Measurements from ENCODE around the gene LDLRAD3.
"Not testable (repeated sequence)": the region's sequence is repeated elsewhere in the genome, so short reads cannot be mapped to it uniquely, and the experiment has no call there.

LDLRAD3 gene

DNA sequence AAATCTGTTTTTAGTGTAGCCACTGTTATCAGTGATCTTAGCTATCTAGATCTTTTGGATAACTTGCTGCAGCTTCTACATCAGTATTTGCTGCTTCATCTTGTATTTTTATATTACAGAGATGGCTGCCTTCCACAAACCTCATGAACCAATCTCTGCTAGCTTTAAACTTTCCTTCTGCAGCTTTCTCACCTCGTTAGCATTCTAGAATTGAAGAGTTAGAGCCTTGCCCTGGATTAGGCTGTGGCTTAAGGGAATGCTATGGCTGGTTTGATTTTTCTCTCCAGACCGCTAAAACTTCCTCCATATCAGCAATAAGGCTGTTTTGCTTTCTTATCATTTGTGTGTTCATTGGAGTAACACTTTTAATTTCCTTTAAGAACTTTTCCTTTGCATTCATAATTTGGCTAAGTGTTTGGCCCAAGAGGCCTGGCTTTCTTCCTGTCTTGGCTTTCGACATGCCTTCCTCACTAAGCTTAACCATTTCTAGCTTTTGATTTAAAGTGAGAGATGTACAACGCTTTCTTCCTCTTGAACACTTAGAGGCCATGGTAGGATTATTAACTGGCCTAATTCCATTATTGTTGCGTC, 51.9 kb downstream of the LDLRAD3 start:
- DNase-seq: no peak

DNA sequence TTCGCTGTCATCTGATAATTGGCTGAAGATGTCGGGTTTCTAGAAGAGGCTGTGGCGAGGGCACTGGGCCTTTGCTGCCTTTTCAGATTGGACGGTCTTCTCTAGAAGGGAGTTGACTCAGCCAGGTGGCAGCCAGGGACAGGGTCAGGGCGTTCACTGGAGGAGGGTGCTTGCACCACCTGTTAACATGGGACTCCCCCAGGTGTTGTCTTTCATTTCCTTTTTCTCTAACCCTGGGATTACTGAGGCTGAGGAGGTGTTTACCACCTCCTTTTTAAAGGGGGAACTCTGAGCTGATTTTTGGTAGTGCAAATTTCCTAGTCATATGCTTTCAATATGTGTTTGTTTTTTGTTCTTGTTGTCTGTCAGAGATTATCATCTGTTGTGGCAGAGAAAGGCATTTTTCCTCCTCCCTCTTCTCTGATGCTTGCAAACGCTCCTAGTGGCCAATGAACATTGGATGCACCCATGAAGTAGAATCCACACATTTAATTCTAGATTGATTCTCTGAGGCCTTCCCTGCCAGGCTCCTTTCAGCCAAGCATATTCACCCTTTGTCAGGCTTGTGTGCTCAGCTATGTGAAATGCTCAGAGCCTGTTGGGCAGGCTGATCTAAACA, 54.1 kb downstream of the LDLRAD3 start:
- DNase-seq: no peak

DNA sequence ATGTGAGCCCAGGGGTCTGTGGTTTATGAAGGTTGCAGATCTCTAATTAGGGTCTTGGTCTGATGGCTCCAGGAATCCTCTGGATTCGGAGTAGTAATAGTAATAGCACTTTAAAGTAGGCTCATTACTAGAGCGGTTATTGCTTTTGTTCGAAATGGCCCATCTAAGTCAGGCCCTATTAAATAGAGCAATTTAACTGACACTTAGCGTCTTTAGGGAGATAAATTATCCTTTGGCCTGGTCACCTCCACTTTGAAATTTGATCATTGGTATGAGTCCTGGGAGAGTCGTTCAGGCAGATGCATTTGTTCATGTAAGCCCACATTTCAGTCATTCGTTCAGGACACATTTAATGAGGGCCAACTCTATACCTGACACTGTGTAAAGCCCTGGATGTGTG, 54.8 kb downstream of the LDLRAD3 start:
- no peak for DNase-seq

DNA sequence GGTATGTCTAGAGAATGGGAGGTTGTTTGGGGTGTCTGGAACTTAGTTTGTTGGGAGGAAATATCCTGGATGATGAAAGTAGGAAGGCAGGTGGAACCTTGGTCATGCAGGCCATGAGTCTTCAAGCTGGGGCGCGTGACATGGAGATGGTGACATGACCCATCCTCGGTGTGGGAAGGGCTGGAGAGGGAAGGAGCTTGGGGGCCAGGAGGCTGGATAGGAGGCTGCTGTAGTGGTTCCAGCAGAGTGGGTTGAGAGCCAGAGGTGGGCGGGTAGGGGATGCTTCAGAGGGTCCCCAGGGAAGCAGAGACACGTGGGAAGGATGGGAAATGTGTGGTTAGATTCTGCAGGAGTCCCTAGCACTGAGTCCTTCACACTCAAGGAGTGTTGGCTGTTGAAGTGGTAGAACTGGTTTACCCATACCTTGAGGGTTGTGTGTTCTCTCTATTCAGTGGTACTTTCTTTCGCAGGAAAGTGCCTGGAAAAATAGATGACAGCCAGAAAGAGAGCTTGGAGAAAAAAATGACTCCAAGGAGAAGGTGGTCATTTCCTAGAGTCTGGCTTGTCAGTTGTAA, 56.8 kb downstream of the LDLRAD3 start:
- DNase-seq: no peak

DNA sequence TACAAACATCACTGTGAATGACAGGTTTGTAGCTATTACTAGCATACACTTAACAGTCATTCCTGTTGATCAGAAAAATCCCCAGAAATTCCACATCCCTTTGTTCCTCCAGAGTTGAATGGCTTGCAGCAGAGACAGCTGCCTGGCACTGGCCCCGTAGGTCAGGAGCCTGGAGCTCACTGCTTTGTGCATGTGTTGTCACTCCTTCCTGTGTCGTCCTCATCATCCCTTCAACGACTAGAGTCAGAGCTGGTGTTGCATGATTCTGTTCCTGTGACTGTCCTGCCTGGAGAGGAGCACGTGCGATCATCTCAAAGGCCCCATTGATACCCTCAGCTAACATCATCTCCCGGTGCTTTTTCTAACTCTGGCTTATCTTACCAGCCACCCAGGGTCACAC, 58.3 kb downstream of the LDLRAD3 start:
- peak; percentile 41 for DNase-seq

DNA sequence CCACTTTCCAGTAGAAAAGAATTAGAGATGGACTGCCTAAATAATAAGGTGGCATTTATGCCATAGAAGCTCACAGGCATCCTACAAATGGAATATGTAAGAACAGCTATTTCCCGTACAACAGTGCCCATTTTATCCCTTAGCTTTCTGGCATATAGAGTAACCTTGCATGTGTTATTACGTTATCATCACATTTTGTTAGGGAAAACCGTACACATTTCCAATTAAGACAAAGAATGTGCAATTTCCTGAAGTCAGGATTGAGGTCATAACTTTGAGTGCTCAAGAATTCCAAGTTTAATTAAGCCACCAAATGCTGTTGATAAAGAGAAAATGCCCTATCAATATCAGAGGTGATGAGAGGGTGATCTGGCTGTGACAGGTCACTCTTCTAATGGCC, 58.9 kb downstream of the LDLRAD3 start:
- DNase-seq: no peak

DNA sequence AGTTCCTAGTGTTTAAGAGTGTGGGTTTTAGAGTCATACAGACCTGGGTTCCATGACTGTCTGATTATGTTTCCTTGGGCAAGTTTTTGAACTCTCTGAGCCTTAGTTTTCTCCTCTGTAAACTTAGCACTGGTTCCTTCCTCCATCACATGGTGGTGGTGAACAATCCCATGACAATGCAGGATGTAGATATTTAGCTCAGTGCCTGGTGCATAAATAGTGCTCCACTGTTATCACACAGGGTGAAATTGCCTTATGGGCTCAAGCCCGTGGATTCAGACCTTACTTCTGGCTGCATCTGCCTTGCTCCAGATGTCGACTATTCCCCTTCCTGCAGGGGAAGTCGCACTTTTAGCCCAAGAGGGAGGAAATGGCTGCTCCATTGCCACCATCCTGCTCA, 62.7 kb downstream of the LDLRAD3 start:
- DNase-seq: no peak

DNA sequence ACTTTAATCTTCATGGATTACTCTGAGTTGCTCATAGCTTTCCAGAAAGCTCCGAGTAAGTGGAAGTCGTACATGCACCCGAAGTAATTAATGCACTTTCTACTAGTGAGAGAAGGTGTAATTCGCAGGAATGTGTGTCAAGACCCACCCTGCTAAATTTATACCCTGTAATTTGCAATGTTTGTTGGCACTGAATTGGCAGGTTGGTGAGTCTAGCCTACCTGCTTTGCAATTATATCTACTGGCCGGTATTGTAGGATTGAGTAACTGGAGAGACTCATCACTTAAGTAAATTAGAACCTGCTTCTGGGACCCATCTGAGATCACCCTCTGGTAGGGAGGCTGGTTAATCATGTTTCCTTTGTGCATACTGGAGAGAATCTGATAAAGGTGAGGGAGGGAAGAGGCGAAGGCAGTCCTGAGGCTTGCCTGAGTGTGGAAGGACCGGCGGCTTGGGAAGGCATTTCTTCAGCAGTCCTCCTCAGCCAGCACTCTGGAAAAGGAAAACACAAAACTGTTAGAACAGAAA, 63.3 kb downstream of the LDLRAD3 start:
- DNase-seq: no peak

DNA sequence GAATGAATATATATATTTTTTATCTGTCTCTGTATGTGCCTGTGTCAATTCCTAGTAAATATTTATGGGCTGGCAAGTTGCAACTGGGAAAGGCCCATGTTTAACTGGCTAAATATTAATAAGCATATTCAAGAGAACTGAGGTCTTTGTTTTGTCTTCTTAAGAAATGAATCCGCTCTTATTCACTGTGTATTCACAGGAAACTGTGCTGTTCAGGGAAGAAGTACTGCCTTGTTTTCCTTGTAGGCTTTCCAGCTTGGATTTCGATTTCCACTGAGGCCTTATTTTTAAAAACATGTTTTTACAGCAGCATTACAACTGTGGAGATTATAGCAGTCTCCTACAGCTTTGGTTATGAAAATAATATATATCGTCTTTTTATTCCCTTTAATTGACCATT, 64.7 kb downstream of the LDLRAD3 start:
- DNase-seq: no peak

DNA sequence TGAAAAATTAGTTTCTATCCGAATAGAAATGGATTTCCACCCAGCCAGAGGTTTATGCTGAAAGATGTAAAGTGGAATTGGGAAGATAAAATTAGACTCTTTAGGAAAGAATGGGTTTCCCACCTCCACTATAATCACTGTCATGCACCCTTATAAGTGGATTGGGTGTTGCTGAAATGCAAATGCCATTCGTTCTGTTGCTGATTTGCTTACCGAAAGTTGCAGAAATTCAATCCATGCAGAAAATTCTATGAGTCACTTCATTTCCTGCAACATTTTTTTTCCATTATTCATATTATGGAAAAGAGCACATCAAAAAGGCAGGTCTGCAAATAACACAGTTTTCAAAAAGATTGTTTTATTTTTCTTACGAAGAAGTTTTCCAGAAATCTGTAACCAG, 65.6 kb downstream of the LDLRAD3 start:
- no peak for DNase-seq

DNA sequence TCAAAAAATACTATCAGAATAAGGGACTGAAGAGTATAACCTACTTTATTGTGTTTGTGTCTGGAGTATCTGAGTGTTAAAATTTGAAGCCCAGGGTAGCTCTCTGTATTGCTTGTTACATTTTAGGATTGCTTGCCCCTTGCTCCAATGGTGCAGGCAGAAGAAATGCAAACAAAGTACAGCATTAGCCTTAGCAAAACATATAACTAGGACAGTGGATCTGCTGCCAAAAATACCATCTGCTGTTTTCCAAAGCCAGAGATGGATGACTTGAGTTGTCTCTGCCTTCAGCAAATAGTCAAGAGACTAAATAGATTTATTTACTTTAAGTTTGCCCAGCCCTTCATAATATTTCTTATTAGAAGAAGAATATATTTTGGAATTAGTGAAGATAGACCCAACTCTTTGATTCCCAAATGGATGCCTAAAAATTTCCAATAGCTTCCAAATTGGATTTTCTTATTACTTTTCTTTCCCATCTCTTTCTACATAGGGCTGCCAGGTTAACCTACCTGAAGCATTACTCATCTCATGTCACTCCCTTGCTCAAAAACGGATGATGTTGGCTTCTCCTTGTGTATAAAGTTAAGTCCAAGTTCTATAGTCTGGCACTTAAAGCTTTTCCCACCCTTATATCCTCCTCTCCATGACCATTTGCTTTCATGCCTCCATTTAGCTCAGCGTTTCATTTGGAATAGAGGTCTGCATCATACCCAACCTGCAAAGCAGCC, 66.3 kb downstream of the LDLRAD3 start:
- DNase-seq: peak; percentile 22

DNA sequence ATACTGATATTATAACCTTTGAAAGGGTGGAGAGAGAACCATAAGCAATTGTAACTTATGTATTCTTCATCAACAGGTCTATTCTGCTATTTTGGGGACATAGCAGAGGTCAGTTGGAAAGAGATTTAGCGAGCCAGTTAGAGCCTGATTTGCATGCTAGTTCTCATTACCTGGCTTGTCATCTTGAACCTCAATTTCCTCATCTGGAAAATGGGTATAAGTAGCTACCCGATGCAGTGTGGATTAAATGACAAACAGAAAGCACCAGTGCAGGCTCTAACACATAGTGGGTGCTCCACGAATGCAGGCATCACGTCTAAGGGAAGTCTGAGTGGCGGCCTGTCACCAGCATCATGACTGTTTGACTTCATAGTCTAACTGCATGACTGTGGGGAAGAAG, 67.7 kb downstream of the LDLRAD3 start:
- no peak for DNase-seq

DNA sequence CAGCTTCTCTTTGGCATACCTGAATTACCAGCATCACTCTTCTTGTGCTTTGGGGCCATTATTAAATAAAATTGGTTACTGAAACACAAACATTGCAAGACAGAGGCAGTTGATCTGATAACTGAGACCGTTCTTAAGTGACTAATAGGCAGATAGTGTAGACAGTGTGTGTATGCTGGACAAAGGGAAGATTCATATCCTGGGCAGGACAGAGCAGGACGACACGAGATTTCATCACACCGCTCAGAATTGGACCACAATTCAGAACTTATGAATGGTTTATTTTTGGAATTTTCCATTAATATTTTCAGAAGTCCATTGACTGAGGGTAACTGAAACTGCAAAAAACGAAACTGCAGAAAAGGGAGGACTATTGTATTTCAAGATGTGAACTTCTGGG, 68.6 kb downstream of the LDLRAD3 start:
- no peak for DNase-seq

DNA sequence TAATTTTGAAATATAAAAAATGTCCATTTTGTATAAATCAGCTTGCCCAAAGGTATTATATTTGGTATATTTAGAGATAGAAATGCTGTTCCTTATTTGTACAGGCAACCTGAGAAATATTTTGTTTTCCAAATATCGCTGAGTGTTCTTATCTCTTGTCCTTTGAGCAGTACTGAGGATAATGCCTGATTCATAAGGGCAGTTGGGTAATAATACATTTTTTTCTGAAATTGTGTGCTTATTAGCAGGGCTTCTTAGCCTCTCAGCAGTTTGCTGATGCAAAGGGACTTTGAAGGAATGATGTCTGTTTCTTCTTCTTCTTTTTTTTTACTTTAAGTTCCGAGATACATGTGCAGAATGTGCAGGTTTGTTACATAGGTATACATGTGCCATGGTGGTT, 69.1 kb downstream of the LDLRAD3 start:
- DNase-seq: no peak

DNA sequence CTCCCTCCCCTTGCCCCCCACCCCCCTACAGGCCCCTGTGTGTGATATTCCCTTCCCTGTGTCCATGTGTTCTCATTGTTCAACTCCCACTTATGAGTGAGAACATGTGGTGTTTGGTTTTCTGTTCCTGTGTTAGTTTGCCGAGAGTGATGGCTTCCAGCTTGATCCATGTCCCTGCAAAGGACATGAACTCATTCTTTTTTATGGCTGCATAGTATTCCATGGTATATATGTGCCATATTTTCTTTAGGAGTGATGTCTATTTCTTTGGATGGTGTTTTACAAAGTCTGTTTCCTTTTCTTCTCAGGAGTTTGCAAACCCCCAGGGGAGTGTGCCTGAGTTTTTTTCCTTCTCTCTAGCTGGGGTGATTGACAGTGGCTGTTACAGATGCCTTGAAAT, 69.6 kb downstream of the LDLRAD3 start:
- DNase-seq: not testable (repeated sequence)

DNA sequence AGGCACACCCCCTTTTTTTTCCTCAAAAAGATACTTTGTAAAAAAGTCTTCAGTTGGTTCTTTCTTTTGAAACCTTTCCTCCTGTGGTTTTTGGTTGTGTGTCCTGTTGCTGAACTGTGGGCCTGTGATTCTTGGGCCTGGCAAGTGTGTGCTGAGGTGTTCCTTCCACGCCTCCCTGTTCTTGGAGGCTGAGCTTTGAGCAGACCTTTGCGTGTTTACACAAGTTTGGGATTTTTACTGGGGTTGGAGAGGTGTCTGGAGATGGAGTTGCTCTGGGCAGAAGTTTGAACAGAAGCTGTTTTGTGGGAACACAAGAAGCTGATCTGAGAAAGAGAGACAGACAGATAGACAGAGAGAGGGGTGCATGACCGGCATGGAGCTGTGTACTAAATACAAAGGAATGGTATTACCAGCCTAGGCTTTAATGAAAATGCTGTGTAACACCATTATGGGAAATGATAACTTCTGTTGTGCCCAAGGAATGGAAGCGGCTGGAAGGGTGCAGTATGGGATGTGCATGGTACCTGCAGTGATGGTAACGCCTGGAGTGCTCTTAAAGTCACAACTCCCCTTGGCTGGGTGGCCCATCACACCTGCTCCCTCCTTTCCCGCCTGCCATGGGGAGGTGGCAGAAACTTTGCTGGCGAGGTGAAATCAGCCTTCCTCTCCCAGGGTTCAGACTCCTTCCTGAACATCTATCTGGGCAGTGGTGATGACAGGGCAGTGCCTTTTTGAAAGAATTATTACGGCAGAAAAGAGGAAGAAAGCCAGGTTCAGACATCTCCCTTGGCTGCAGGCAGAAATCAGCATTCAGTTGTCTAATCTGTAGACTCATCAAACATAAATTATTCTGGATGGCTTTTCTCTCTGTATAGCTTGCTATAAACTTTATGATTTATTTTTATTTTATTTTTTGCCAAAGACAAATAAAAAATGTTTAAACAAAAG, 70.4 kb downstream of the LDLRAD3 start:
- DNase-seq: no peak

DNA sequence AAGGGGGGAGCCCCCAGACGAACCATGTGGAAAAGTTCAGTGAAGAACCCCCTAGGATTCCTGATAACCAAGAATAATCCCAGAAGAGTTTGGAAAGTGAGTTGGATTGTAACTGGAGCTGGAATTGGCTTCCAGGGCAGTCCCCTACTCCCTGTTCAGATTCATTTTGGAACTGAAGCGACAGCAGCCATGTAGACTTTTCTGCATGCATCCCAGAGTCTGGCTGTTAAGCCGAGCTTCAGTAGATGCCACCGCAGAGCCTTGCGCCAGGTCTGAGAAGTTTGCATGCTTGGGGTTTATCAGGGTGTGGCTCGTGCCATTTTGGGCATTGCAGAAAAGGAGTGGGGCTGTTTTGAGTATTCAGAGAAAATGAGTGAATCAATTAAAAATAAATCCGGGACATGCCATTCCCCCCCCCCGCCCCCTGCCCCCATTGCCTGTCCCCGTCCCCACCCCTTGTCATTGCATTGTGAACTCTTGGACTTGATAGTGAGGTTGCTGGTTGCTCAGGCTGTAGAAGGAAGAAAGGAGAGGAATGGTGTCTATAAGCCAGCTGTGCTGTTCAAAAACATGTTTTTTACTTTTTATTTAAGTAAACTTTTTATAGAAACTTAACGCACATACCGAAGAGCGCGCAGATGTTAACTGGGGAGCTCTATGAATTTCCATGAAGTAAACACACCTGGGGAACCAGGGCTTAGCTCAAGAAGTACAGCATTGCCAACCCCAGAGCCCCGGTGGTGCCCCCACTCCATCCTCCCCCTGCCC, 71.2 kb downstream of the LDLRAD3 start:
- no peak for DNase-seq

DNA sequence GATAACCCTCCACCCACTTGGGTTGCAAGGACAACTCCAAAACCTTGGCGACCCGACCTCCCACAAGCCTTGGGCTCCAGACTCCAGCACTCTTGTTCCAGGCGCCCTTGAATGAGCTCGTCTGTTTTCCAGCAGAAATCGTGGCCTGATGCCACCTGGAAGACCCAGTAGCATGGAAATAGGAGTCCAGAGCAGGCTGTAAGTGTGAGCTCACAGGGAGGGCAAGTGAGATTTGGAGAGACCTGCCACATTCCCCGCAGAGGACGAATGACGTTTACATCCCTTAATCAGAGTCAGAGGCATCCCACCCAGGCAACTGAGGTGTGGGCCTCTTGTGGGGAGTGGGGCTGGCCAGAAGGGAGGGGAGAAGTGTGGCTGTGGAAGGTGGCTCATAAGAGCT, 71.9 kb downstream of the LDLRAD3 start:
- DNase-seq: peak; percentile 54

DNA sequence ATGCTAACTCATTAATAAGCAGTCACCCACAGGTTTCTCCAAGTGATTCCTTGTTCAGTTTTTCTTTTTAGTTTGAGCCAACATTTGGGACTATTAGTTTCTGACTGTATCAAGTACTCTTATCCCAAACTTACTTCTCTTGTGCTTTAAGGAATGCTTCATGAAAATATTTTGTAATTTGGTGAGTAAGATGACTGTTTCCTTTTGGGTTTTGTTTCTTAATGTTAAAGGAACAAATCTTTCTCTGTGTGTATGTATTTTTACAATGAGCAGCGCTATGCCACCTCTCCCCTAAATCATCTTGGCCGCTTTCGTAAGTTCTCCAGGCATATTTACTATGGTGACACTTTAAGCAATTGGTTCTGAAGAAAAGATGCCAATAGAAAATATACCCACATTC, 72.4 kb downstream of the LDLRAD3 start:
- DNase-seq: no peak

DNA sequence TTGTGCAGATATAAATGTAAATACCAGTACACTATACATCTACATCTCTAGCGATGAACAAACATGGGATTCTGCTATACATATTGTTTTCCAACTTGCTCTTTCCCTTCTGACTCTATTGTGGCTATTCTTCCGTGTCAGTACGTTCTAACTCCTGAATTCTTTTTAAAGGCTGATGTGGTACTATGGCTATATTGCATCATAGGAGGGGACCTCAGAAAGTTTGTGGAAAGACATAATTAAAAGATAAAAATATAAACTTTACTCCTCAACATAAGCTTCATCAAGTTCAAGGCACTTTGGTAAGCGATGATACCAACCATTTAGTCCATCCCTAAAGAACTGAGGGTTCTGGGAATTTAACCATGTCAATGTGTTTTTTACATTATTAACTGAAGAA, 72.8 kb downstream of the LDLRAD3 start:
- no peak for DNase-seq

DNA sequence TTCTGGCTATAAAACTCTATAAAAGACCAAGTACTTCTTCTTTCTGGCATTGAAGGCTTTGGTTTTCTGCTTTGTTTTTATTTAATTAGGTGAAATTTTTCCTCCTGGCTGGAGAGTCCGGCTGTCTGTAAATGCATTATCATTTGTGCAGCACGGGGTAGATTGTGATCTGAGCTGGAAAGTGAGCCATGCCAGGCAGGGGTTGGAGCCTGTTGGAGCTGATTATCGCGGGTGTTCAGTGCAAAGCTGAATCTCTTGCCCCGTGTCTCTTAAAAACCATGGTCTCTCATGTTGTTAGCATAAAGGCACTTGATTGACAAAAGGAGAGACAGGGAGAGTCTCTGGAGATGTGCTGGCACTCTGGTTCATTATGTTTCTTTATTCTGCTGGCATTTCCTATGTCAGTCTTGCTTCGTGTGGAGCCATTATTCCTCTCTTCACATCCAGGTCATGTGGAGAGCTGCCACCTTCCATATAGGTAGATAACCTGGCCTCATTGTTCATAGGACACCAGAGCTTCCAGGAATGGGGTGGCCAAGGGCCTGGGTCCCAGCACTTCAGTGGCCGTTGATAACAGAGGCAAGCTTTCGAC, 75.2 kb downstream of the LDLRAD3 start:
- no peak for DNase-seq

DNA sequence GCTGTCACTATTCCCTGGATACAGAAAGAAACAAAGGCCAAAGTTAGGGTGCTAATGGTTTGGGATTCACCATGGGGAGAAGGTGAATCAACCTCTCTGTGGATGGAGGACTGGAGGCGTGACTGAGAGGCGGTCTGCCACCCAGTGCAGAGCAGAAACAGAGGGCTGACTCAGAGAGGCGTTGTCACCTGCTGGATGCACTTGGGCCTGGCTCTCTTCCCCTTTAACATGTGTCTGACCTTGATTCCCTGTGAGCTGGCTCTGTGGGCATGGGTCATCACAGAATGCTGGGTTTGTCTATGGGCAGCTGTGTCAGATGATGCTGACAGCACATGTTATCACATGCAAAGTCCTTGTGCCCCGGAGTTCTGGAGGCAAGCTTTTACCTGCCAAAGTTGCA, 75.9 kb downstream of the LDLRAD3 start:
- no peak for DNase-seq

Data from midbrain (tissue), 1 donor.